Ishikawa (cell line): ENCODE data around the gene TEX261.

Experiments
- CEBPB ChIP-seq: IDR thresholded peaks from 2 replicates; pipeline ENCODE4 v1.6.1; 2012
- CREB1 ChIP-seq: IDR thresholded peaks from 2 replicates; pipeline ENCODE4 v1.6.1; 2012; ENCODE audit warnings: low read depth
- EGR1 ChIP-seq: IDR thresholded peaks from 2 replicates; pipeline ENCODE4 v1.6.1; 2012
- EP300 ChIP-seq: IDR thresholded peaks from 2 replicates; pipeline ENCODE4 v1.6.1; 2012; ENCODE audit warnings: borderline replicate concordance
- FOXM1 ChIP-seq: IDR thresholded peaks from 2 replicates; pipeline ENCODE4 v1.6.1; 2012; ENCODE audit warnings: low read depth, borderline replicate concordance
- MAX ChIP-seq: IDR thresholded peaks from 2 replicates; pipeline ENCODE4 v1.6.1; 2012
- NFIC ChIP-seq: IDR thresholded peaks from 2 replicates; pipeline ENCODE4 v1.6.1; 2012
- RAD21 ChIP-seq: IDR thresholded peaks from 2 replicates; pipeline ENCODE4 v1.6.1; 2012; ENCODE audit warnings: low read depth
- REST ChIP-seq: IDR thresholded peaks from 2 replicates; pipeline ENCODE4 v1.6.1; 2012; ENCODE audit warnings: low read depth, mild to moderate bottlenecking
- TAF1 ChIP-seq: IDR thresholded peaks from 2 replicates; pipeline ENCODE4 v1.6.1; 2012; ENCODE audit warnings: low read depth, mild to moderate bottlenecking
- TEAD4 ChIP-seq: IDR thresholded peaks from 2 replicates; pipeline ENCODE4 v1.6.1; 2012
- USF1 ChIP-seq: IDR thresholded peaks from 2 replicates; pipeline ENCODE4 v1.6.1; 2012
- YY1 ChIP-seq: IDR thresholded peaks from 2 replicates; pipeline ENCODE4 v1.6.1; 2012; ENCODE audit warnings: low read depth

GRCh38 chr2:71006323-71006722 lies 11.7 kb upstream of the TEX261 start:
- no peak for TF ChIP-seq TAF1
- TF ChIP-seq CEBPB: no peak
- no peak for TF ChIP-seq EP300
- TF ChIP-seq MAX: no peak
- TF ChIP-seq CREB1: no peak
- TF ChIP-seq USF1: no peak
- no peak for TF ChIP-seq TEAD4
- TF ChIP-seq RAD21: no peak
- TF ChIP-seq FOXM1: no peak
- no peak for TF ChIP-seq REST
- TF ChIP-seq NFIC: no peak
- no peak for TF ChIP-seq YY1
- TF ChIP-seq EGR1: no peak
